Caco-2 (cell line): Measurements from ENCODE around the gene ADK. TPM values are rescaled to one million over a fixed set of nuclear protein-coding genes. Genes with fewer than 3 reads are reported as not detected.
A peak's percentile ranks its signal among the peaks of the same experiment; 100 is the strongest.

Source experiments
- Bru-seq: library from RNA; stranded (reverse); fragments of 400-500 nt; gene quantifications from one replicate; lab custom pipeline; 2021; lab: Mats Ljungman, UMichigan
- BruChase-seq, 2 experiments: library from RNA; stranded (reverse); fragments of 400-500 nt; gene quantifications; one replicate each; lab custom pipeline; 2021; lab: Mats Ljungman, UMichigan
- BruUV-seq: library from RNA; stranded (reverse); fragments of 400-500 nt; replicated peaks from 2 replicates; lab custom pipeline; 2021; lab: Mats Ljungman, UMichigan
- CTCF ChIA-PET: fragments of 300-600 bp; sonication (Branson Sonifier 250); formaldehyde crosslinking; loops from one replicate; lab custom pipeline; 2022; ENCODE audit warnings: antibody characterized with exemption; lab: Charles Lee
- POLR2A ChIA-PET: fragments of 300-600 bp; sonication (Branson Sonifier 250); formaldehyde crosslinking; loops from one replicate; lab custom pipeline; 2022; ENCODE audit warnings: antibody characterized with exemption; lab: Charles Lee
- DNase-seq, 2 experiments: peaks; one replicate each; pipeline versions ENCODE4 v3.0.0 to v3.0.0-alpha.2; 2020 to 2022
- H3K27me3 ChIP-seq: replicated peaks from 2 replicates; pipeline ENCODE4 v1.6.0; 2011; ENCODE audit warnings: low read length; ENCODE audit not compliant: control insufficient read depth, insufficient read depth
- H3K36me3 ChIP-seq: 2 replicates; pipeline ENCODE4 v1.5.1; 2011; ENCODE audit warnings: low read length; ENCODE audit not compliant: control insufficient read depth, insufficient read depth
- H3K4me1 ChIP-seq: fragments of 250-450 bp; sonication (Bioruptor Pico); 2 replicates; pipeline ENCODE4 v1.5.1; 2020; ENCODE audit warnings: mild to moderate bottlenecking
- H3K4me3 ChIP-seq: 2 replicates; pipeline ENCODE4 v1.5.1; 2011; ENCODE audit warnings: low read depth, mild to moderate bottlenecking, control low read depth, low read length
- H3K9me3 ChIP-seq: fragments of 250-450 bp; sonication (Bioruptor Pico); 2 replicates; pipeline ENCODE4 v1.5.1; 2020; ENCODE audit warnings: mild to moderate bottlenecking, moderate library complexity
- H3K27ac Mint-ChIP-seq: one replicate; pipeline ENCODE4 v1.8.0; 2022; ENCODE audit warnings: mixed read lengths; ENCODE audit not compliant: unreplicated experiment
- H3K27me3 Mint-ChIP-seq: one replicate; pipeline ENCODE4 v1.8.0; 2022; ENCODE audit warnings: mixed read lengths; ENCODE audit not compliant: insufficient read depth, unreplicated experiment
- H3K36me3 Mint-ChIP-seq: one replicate; pipeline ENCODE4 v1.8.0; 2022; ENCODE audit warnings: mild to moderate bottlenecking, mixed read lengths; ENCODE audit not compliant: insufficient read depth, unreplicated experiment
- H3K4me1 Mint-ChIP-seq: one replicate; pipeline ENCODE4 v1.8.0; 2022; ENCODE audit warnings: low read depth, mixed read lengths; ENCODE audit not compliant: unreplicated experiment
- H3K4me3 Mint-ChIP-seq: one replicate; pipeline ENCODE4 v1.8.0; 2022; ENCODE audit warnings: mild to moderate bottlenecking, moderate library complexity, mixed read lengths; ENCODE audit not compliant: unreplicated experiment
- H3K9me3 Mint-ChIP-seq: one replicate; pipeline ENCODE4 v1.8.0; 2022; ENCODE audit warnings: mixed read lengths; ENCODE audit not compliant: unreplicated experiment
- CTCF ChIP-seq, 2 experiments: fragments of 200-600 bp in 1 of 2; IDR thresholded peaks; 1 replicate in 1 of 2; 2 replicates in 1 of 2; pipeline versions ENCODE4 v1.5.1 to v1.8.0; 2011 to 2022; ENCODE audit warnings: antibody characterized with exemption in 1 of 2, control low read depth in 1 of 2, inconsistent platforms in 1 of 2, low read depth in 1 of 2, low read length in 1 of 2, mild to moderate bottlenecking in 1 of 2, moderate library complexity in 1 of 2; ENCODE audit not compliant: insufficient read depth in 1 of 2, severe bottlenecking in 1 of 2, unreplicated experiment in 1 of 2
- intact Hi-C: fragments of 100-400 bp; cut with micrococcal nuclease; formaldehyde crosslinking; loops from one replicate; pipeline ENCODE4 v1.10.0; 2022; ENCODE audit not compliant: unreplicated experiment
- long read RNA-seq: library from polyadenylated mRNA; stranded (forward); transcript quantifications from one replicate; pipeline ENCODE4 v2.0.0, GENCODE V29; 2022
- total RNA-seq: library from RNA; stranded (reverse); gene quantifications from 2 replicates; pipeline ENCODE4 v1.2.3, GENCODE V29; 2022

Gene ADK
- total RNA-seq = 96.4 and 105 TPM in 2 replicates
- percentile 93 among the genes with signal in this experiment for Bru-seq, nascent RNA
- percentile 90 among the genes with signal in this experiment for BruChase-seq, experiment 1, labeled RNA remaining after a 2-hour chase
- BruChase-seq, experiment 2, labeled RNA remaining after a 6-hour chase = percentile 80 among the genes with signal in this experiment
- long read RNA-seq, transcript ADK-202 (11 exons, 2,083 nt) = major isoform, 206 of 381 reads
- long read RNA-seq, transcript ADK-205 (10 exons, 1,866 nt) = minor isoform, 9 of 381 reads
- long read RNA-seq, transcript ADK-201 (11 exons, 1,169 nt) = minor isoform, 60 of 381 reads
- long read RNA-seq, partial matches to known transcripts = 12 of 381 reads
- long read RNA-seq, other reads (novel, unspliced or antisense) = 91 of 381 reads

- Histone ChIP-seq H3K36me3 (no peaks in the 10 kb centered on the region), H3K4me3 (peak within 1 kb of the TSS; percentile 80), H3K4me1 (peaks cover 14% of the 10 kb centered on the region), H3K9me3 (no peaks in the 10 kb centered on the region), H3K27me3 (no peaks in the 10 kb centered on the region)
- ChIA-PET POLR2A (interaction anchor here (0.5 to 2.3 kb wide), 7 partner anchors 14 to 905 kb away, joined by 3 to 18 read pairs (median 5); no protein-coding TSS in a partner anchor), CTCF (interaction anchor here (2.2 to 2.3 kb wide), 2 partner anchors 25 to 83 kb away, joined by 6 read pairs; no protein-coding TSS in a partner anchor)
- Mint-ChIP-seq H3K27me3 (no peaks in the 10 kb centered on the region), H3K4me1 (peaks cover 28% of the 10 kb centered on the region), H3K4me3 (no peak within 1 kb of the TSS), H3K36me3 (peaks cover 7% of the 10 kb centered on the region), H3K27ac (no peak within 1 kb of the TSS), H3K9me3 (no peaks in the 10 kb centered on the region)
- DNase-seq = peak; percentile 99
- TF ChIP-seq CTCF (IDR thresholded peaks at IDR 0.05; ENCODE audit: insufficient read depth in 1 of 2, low read depth in 1 of 2, low read length in 1 of 2, severe bottlenecking in 1 of 2, unreplicated experiment in 1 of 2) = peak in 1 of 2 experiments; percentile 29
- TSS peak; percentile 57 for BruUV-seq
- intact Hi-C loops = loop anchor here (1.0 to 5.0 kb wide), 4 partner anchors 13 to 62 kb away; no protein-coding TSS in a partner anchor
These were observed at the start of gene ADK for GRCh38 chr10:74150990-74151878. TSS of gene ADK (plus strand) at chr10:74151221. CDS start at chr10:74151279, 58 bp downstream.

- H3K4me3 Mint-ChIP-seq = no peak overlapping the region
- H3K4me1 Mint-ChIP-seq = no peaks in the 10 kb centered on the region
- peak in 1 of 2 experiments; percentile 32 for DNase-seq
- POLR2A ChIA-PET = interaction anchor here (1.0 kb wide), 1 partner anchor 18 kb away, joined by 3 read pairs; no protein-coding TSS in a partner anchor
- H3K27ac Mint-ChIP-seq = no peak overlapping the region
- Histone ChIP-seq H3K4me1 (no peaks in the 10 kb centered on the region), H3K27me3 (no peaks in the 10 kb centered on the region), H3K9me3 (no peaks in the 10 kb centered on the region), H3K36me3 (peaks cover 3% of the 10 kb centered on the region; the same call in 1 of the 2 replicates), H3K4me3 (no peak overlapping the region)
- no peaks in the 10 kb centered on the region for H3K9me3 Mint-ChIP-seq
- no TSS peak for BruUV-seq
- CTCF ChIA-PET = interaction anchor here (1.1 to 1.6 kb wide), 8 partner anchors 9 to 224 kb away, joined by 3 to 7 read pairs (median 4); partner anchors contain the start of gene VCL
- H3K36me3 Mint-ChIP-seq = peaks cover 99% of the 10 kb centered on the region
- H3K27me3 Mint-ChIP-seq = no peaks in the 10 kb centered on the region
- peak; percentile 39 to 55 for TF ChIP-seq CTCF (IDR thresholded peaks at IDR 0.05; ENCODE audit: insufficient read depth in 1 of 2, low read depth in 1 of 2, low read length in 1 of 2, severe bottlenecking in 1 of 2, unreplicated experiment in 1 of 2)
- intact Hi-C loops = loop anchor here (1.0 kb wide), 1 partner anchor 217 kb away; no protein-coding TSS in a partner anchor
These were observed 47.3 kb upstream of the ADK start for GRCh38 chr10:74103560-74104258.
